K562 (cell line): ENCODE measurements around the gene COX6A1. TPM values are rescaled to one million over a fixed set of nuclear protein-coding genes. Genes with fewer than 3 reads are reported as not detected.

Source experiments
- DIDO1 ChIP-seq: fragments of 450-650 bp; IDR thresholded peaks from 2 replicates; pipeline ENCODE4 v1.6.1; 2016; ENCODE audit warnings: low read depth, missing biosample characterization, missing genetic modification characterization
- FOS ChIP-seq: IDR thresholded peaks from 3 replicates; pipeline ENCODE4 v1.6.1; 2011; ENCODE audit not compliant: insufficient read length; ENCODE audit errors: extremely low read depth
- HMG20B ChIP-seq: fragments of 250-450 bp; sonication (Bioruptor Pico); IDR thresholded peaks from 2 replicates; pipeline ENCODE4 v1.5.0; 2021; ENCODE audit warnings: mild to moderate bottlenecking
- KLF13 ChIP-seq: fragments of 450-650 bp; IDR thresholded peaks from 2 replicates; pipeline ENCODE4 v1.6.1; 2016; ENCODE audit warnings: missing genetic modification characterization, low read depth, mild to moderate bottlenecking, missing compliant biosample characterization, moderate library complexity, borderline replicate concordance
- PHF20 ChIP-seq: fragments of 450-650 bp; IDR thresholded peaks from 2 replicates; pipeline ENCODE4 v1.6.1; 2018; ENCODE audit not compliant: partially characterized antibody
- SP2 ChIP-seq: IDR thresholded peaks from 2 replicates; pipeline ENCODE4 v1.6.1; 2011; ENCODE audit warnings: mild to moderate bottlenecking, low read depth, low read length, moderate library complexity; ENCODE audit not compliant: poor library complexity, severe bottlenecking; ENCODE audit errors: extremely low read depth
- ZNF79 ChIP-seq: fragments of 250-450 bp; sonication (Bioruptor Pico); IDR thresholded peaks from 2 replicates; pipeline ENCODE4 v1.4.0; 2020; ENCODE audit warnings: low read depth, mild to moderate bottlenecking, moderate library complexity
- polyA plus RNA-seq, 8 experiments: library from polyadenylated mRNA; depleted of rRNA in 4 of 8; stranded (reverse) in 5 of 8; unstranded in 3 of 8; fragments of >200 nt; fragmentation: Nextera tagmentation in 2 of 8; fragmentation: Illumina TruSeq in 1 of 8; extraction: Ambion mirVana in 2 of 8; extraction: Trizol in 1 of 8; gene quantifications; 2 replicates each; pipeline versions ENCODE4 v1.2.1 to v1.2.3, GENCODE V29; 2011 to 2014; ENCODE audit warnings: inconsistent platforms in 1 of 8, missing spikeins in 1 of 8
- total RNA-seq, 7 experiments: library from RNA; depleted of rRNA in 6 of 7; stranded (reverse); fragments of >200 nt in 6 of 7; fragmentation: Illumina TruSeq in 2 of 7; extraction: Trizol in 2 of 7; gene quantifications; 2 replicates each; pipeline versions ENCODE4 v1.2.1 to v1.2.3, GENCODE V29; 2011 to 2021; ENCODE audit warnings: low replicate concordance in 1 of 7
- TF ChIP-seq, protein P1 (sequence below): fragments of 250-450 bp; sonication (Bioruptor Pico); IDR thresholded peaks from 2 replicates; pipeline ENCODE4 v1.8.0; 2021; ENCODE audit warnings: borderline replicate concordance, mild to moderate bottlenecking, moderate library complexity; ENCODE audit not compliant: poor library complexity, severe bottlenecking
- TF ChIP-seq, protein P2 (sequence below): fragments of 250-450 bp; sonication (Bioruptor Pico); IDR thresholded peaks from 2 replicates; pipeline ENCODE4 v1.8.0; 2022; ENCODE audit warnings: moderate library complexity, mild to moderate bottlenecking, inconsistent platforms
- TF ChIP-seq, protein P3 (sequence below): fragments of 250-450 bp; sonication (Bioruptor Pico); IDR thresholded peaks from 2 replicates; pipeline ENCODE4 v1.5.1; 2021; ENCODE audit warnings: mild to moderate bottlenecking
- TF ChIP-seq, protein P4 (sequence below): fragments of 250-450 bp; sonication (Bioruptor Pico); IDR thresholded peaks from 2 replicates; pipeline ENCODE4 v1.4.0; 2020
- TF ChIP-seq, protein P5 (sequence below), 2 experiments: fragments of 450-650 bp in 1 of 2; sonication (generic) in 1 of 2; formaldehyde crosslinking in 1 of 2; IDR thresholded peaks; 2 replicates each; pipeline versions ENCODE4 v1.7.1 to v1.9.0; 2016 to 2022; ENCODE audit warnings: inconsistent platforms in 1 of 2, mild to moderate bottlenecking in 1 of 2, missing genetic modification reagents in 1 of 2

COX6A1 gene
- total and polyA plus RNA-seq, 9 of the 15 experiments (the other 6 are each of a cell fraction or from before 2014, with no cell fraction given): 414 to 4,142 (median 931) TPM

DNA sequence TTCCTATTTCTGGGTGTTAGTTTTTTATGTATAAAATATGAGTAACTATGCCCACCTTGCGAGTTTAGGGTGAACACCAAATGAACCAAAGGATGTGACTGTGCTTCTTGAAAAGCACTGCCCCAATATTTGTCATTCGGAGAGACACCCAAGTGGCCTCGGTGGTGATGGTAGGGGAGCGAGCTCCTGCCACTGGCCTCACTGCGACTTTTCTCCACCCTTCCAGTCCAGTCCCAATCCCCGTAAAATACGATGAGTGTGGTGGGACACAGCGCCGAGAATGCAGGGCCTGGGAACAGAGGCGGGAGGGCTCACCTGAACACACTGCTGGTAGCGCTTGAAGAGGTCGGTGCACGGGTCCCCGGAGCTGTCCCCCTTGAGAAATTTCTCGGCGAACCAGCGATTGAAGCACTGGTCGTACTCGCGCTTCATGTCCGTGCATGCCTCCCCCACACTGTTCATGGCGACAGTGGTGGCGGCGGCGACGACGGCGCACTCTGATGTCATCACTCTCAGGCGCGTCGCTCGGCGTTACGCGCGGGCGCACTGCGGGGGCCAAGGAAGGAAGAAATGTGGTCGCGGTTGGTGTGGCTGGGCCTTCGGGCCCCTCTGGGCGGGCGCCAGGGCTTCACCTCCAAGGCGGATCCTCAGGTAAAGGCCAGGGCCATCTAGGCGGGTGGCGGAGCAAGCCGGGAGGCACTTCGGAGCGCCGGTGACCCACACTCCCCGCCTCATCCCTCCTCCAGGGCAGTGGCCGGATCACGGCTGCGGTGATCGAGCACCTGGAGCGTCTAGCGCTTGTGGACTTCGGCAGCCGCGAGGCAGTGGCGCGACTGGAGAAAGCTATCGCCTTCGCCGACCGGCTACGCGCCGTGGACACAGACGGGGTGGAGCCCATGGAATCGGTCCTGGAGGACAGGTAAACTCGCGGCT lies 8.3 kb downstream of the COX6A1 start, which contains the start of the genes GATC and TRIAP1 (continued):
- TF ChIP-seq, protein P1, sequence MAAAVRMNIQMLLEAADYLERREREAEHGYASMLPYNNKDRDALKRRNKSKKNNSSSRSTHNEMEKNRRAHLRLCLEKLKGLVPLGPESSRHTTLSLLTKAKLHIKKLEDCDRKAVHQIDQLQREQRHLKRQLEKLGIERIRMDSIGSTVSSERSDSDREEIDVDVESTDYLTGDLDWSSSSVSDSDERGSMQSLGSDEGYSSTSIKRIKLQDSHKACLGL (CRISPR knock-in tag): peak; percentile 91
- TF ChIP-seq, protein P2, sequence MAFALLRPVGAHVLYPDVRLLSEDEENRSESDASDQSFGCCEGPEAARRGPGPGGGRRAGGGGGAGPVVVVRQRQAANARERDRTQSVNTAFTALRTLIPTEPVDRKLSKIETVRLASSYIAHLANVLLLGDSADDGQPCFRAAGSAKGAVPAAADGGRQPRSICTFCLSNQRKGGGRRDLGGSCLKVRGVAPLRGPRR (CRISPR knock-in tag): no peak
- TF ChIP-seq, protein P3, sequence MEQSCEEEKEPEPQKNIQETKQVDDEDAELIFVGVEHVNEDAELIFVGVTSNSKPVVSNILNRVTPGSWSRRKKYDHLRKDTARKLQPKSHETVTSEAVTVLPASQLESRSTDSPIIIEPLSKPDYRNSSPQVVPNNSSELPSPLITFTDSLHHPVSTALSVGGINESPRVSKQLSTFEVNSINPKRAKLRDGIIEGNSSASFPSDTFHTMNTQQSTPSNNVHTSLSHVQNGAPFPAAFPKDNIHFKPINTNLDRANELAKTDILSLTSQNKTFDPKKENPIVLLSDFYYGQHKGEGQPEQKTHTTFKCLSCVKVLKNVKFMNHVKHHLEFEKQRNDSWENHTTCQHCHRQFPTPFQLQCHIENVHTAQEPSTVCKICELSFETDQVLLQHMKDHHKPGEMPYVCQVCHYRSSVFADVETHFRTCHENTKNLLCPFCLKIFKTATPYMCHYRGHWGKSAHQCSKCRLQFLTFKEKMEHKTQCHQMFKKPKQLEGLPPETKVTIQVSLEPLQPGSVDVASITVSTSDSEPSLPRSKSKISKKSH (CRISPR knock-in tag): no peak
- TF ChIP-seq ZNF79 (CRISPR knock-in tag): no peak
- no peak for TF ChIP-seq HMG20B (CRISPR knock-in tag)
- TF ChIP-seq, protein P4, sequence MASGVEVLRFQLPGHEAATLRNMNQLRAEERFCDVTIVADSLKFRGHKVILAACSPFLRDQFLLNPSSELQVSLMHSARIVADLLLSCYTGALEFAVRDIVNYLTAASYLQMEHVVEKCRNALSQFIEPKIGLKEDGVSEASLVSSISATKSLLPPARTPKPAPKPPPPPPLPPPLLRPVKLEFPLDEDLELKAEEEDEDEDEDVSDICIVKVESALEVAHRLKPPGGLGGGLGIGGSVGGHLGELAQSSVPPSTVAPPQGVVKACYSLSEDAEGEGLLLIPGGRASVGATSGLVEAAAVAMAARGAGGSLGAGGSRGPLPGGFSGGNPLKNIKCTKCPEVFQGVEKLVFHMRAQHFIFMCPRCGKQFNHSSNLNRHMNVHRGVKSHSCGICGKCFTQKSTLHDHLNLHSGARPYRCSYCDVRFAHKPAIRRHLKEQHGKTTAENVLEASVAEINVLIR (CRISPR knock-in tag): peak; percentile 100
- TF ChIP-seq DIDO1 (tag): peak; percentile 100
- TF ChIP-seq KLF13 (tag): no peak
- no peak for TF ChIP-seq SP2
- TF ChIP-seq, protein P5, sequence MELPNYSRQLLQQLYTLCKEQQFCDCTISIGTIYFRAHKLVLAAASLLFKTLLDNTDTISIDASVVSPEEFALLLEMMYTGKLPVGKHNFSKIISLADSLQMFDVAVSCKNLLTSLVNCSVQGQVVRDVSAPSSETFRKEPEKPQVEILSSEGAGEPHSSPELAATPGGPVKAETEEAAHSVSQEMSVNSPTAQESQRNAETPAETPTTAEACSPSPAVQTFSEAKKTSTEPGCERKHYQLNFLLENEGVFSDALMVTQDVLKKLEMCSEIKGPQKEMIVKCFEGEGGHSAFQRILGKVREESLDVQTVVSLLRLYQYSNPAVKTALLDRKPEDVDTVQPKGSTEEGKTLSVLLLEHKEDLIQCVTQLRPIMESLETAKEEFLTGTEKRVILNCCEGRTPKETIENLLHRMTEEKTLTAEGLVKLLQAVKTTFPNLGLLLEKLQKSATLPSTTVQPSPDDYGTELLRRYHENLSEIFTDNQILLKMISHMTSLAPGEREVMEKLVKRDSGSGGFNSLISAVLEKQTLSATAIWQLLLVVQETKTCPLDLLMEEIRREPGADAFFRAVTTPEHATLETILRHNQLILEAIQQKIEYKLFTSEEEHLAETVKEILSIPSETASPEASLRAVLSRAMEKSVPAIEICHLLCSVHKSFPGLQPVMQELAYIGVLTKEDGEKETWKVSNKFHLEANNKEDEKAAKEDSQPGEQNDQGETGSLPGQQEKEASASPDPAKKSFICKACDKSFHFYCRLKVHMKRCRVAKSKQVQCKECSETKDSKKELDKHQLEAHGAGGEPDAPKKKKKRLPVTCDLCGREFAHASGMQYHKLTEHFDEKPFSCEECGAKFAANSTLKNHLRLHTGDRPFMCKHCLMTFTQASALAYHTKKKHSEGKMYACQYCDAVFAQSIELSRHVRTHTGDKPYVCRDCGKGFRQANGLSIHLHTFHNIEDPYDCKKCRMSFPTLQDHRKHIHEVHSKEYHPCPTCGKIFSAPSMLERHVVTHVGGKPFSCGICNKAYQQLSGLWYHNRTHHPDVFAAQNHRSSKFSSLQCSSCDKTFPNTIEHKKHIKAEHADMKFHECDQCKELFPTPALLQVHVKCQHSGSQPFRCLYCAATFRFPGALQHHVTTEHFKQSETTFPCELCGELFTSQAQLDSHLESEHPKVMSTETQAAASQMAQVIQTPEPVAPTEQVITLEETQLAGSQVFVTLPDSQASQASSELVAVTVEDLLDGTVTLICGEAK (IDR thresholded peaks at IDR 0.05): peak; percentile 47; the same call in 1 of the 2 replicates
- TF ChIP-seq, protein P5 (CRISPR knock-in tag; IDR thresholded peaks at IDR 0.05): no peak
- TF ChIP-seq PHF20: peak; percentile 100
- TF ChIP-seq FOS: no peak
